ENCODE results near the gene CAMKK2. TPM values are rescaled to one million over a fixed set of nuclear protein-coding genes. Genes with fewer than 3 reads are reported as not detected.

The CAMKK2 gene
- total RNA-seq, 1 donor from 2014 or later, result 12.5 TPM

DNA sequence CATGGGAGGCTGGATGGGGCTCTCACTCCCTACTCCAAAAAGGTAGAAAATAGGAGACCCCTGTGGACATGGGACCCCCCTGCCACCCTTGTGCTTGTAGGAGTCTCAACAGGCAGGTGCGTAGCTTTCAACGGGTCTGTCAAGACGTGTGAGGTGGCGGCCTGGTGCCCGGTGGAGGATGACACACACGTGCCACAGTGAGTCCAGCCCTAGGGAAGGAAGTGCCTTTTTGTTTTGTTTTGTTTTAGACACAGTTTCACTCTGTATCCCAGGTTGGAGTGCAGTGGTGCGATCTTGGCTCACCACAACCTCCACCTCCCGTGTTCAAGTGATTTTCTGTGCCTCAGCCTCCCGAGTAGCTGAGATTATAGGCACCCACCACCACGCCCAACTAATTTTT lies 73.7 kb downstream of the CAMKK2 start:
- Histone ChIP-seq H3K9me3 (ENCODE audit: control insufficient read depth in 3 of 3, low read length in 3 of 3) (no peaks in the 10 kb centered on the region), H3K4me3 (ENCODE audit: low read length in 3 of 3) (no peak overlapping the region), H3K4me1 (ENCODE audit: control insufficient read depth in 3 of 3, insufficient read depth in 3 of 3, low read length in 3 of 3) (no peaks in the 10 kb centered on the region), H3K36me3 (ENCODE audit: control insufficient read depth in 3 of 3, insufficient read depth in 3 of 3, low read length in 3 of 3) (peaks cover 2 to 8% (median 6%) of the 10 kb centered on the region in 3 donors), H3K27me3 (ENCODE audit: control insufficient read depth in 3 of 3, insufficient read depth in 3 of 3, low read length in 3 of 3) (no peaks in the 10 kb centered on the region), H3K27ac (ENCODE audit: low read depth, low read length) (no peak overlapping the region), H3K9ac (ENCODE audit: low read depth in 1 of 3, low read length in 3 of 3) (no peak overlapping the region)

GRCh38 chr12:121219353-121219986 lies 77.0 kb downstream of the CAMKK2 start:
- Histone ChIP-seq H3K4me1 (ENCODE audit: control insufficient read depth in 3 of 3, insufficient read depth in 3 of 3, low read length in 3 of 3) (no peaks in the 10 kb centered on the region), H3K27ac (ENCODE audit: low read depth, low read length) (no peak overlapping the region), H3K27me3 (ENCODE audit: control insufficient read depth in 3 of 3, insufficient read depth in 3 of 3, low read length in 3 of 3) (no peaks in the 10 kb centered on the region), H3K9me3 (ENCODE audit: control insufficient read depth in 3 of 3, low read length in 3 of 3) (no peaks in the 10 kb centered on the region), H3K4me3 (ENCODE audit: low read length in 3 of 3) (no peak overlapping the region), H3K36me3 (ENCODE audit: control insufficient read depth in 3 of 3, insufficient read depth in 3 of 3, low read length in 3 of 3) (peaks cover 2 to 10% (median 7%) of the 10 kb centered on the region in 3 donors), H3K9ac (ENCODE audit: low read depth in 1 of 3, low read length in 3 of 3) (no peak overlapping the region)

- no peak overlapping the region for H3K27ac ChIP-seq (ENCODE audit: low read depth, low read length)
- no peak overlapping the region for H3K9ac ChIP-seq (ENCODE audit: low read depth in 1 of 3, low read length in 3 of 3)
- H3K4me3 ChIP-seq (ENCODE audit: low read length in 3 of 3), result no peak overlapping the region
- no peaks in the 10 kb centered on the region for H3K27me3 ChIP-seq (ENCODE audit: control insufficient read depth in 3 of 3, insufficient read depth in 3 of 3, low read length in 3 of 3)
- H3K36me3 ChIP-seq (ENCODE audit: control insufficient read depth in 3 of 3, insufficient read depth in 3 of 3, low read length in 3 of 3), result peaks cover 2 to 8% (median 7%) of the 10 kb centered on the region in 3 donors
- no peaks in the 10 kb centered on the region for H3K9me3 ChIP-seq (ENCODE audit: control insufficient read depth in 3 of 3, low read length in 3 of 3)
- H3K4me1 ChIP-seq (ENCODE audit: control insufficient read depth in 3 of 3, insufficient read depth in 3 of 3, low read length in 3 of 3), result no peaks in the 10 kb centered on the region
These were observed 77.7 kb downstream of the CAMKK2 start for GRCh38 chr12:121218588-121219352.

DNA sequence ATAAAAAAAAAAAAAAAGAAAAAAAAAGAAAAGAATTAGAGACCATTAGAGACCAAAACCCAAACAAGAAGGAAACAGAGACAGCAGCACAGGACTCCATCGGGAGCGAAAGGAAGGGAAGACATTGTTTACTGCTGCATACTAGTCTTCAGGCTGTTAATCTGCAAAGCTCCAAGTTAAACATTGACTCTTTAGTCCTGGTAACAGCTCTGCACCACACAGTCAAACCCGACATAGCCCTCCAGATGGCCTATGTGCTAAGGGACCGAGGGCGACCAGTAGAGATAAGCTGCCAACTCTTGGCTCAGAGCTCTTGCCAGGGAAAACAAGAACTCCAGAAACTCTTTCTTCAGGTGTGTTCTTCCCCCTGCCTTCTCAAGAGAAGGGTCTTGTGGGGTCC lies 78.7 kb downstream of the CAMKK2 start:
- no peak overlapping the region for H3K4me3 ChIP-seq (ENCODE audit: low read length in 3 of 3)
- H3K27me3 ChIP-seq (ENCODE audit: control insufficient read depth in 3 of 3, insufficient read depth in 3 of 3, low read length in 3 of 3), result no peaks in the 10 kb centered on the region
- H3K36me3 ChIP-seq (ENCODE audit: control insufficient read depth in 3 of 3, insufficient read depth in 3 of 3, low read length in 3 of 3), result peaks cover 2% of the 10 kb centered on the region in 3 donors
- H3K9me3 ChIP-seq (ENCODE audit: control insufficient read depth in 3 of 3, low read length in 3 of 3), result no peaks in the 10 kb centered on the region
- H3K27ac ChIP-seq (ENCODE audit: low read depth, low read length), result no peak overlapping the region
- H3K4me1 ChIP-seq (ENCODE audit: control insufficient read depth in 3 of 3, insufficient read depth in 3 of 3, low read length in 3 of 3), result no peaks in the 10 kb centered on the region
- H3K9ac ChIP-seq (ENCODE audit: low read depth in 1 of 3, low read length in 3 of 3), result no peak overlapping the region

DNA sequence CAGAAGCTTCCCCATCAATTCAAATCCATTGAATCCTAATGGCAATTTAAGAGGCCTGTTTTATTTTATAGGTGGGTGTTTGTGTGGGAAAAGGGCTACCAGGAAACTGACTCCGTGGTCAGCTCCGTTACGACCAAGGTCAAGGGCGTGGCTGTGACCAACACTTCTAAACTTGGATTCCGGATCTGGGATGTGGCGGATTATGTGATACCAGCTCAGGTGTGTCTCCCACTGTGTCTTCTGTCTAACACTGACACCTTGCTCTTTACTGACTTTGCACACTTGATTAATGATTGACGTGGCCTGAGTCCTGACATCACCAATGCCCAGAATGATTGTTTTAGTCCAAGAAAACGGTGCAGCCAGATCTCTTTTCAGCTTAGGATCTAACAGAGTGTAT lies 79.4 kb downstream of the CAMKK2 start:
- Histone ChIP-seq H3K27me3 (ENCODE audit: control insufficient read depth in 3 of 3, insufficient read depth in 3 of 3, low read length in 3 of 3) (no peaks in the 10 kb centered on the region), H3K4me1 (ENCODE audit: control insufficient read depth in 3 of 3, insufficient read depth in 3 of 3, low read length in 3 of 3) (no peaks in the 10 kb centered on the region), H3K36me3 (ENCODE audit: control insufficient read depth in 3 of 3, insufficient read depth in 3 of 3, low read length in 3 of 3) (peaks cover 2% of the 10 kb centered on the region in 3 donors), H3K27ac (ENCODE audit: low read depth, low read length) (no peak overlapping the region), H3K9ac (ENCODE audit: low read depth in 1 of 3, low read length in 3 of 3) (no peak overlapping the region), H3K4me3 (ENCODE audit: low read length in 3 of 3) (no peak overlapping the region), H3K9me3 (ENCODE audit: control insufficient read depth in 3 of 3, low read length in 3 of 3) (no peaks in the 10 kb centered on the region)

DNA sequence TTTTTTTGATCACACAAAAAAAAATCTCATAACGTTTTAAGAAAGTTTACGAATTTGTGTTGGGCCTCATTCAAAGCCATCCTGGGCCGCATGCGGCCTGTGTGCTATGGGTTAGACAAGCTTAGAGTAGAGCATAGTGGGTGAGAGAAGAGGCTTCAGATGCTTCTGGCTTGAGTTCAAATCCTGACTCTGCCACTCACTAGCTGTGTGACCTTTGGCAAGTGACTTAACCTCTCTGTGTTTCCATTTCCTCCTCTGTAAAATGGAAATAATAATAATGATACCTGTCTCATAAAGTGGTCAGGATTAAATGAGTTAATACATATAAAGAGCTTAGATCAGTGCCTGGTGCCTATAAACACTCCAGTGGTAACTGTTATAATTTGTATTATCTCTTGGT lies 80.4 kb downstream of the CAMKK2 start:
- Histone ChIP-seq H3K27me3 (ENCODE audit: control insufficient read depth in 3 of 3, insufficient read depth in 3 of 3, low read length in 3 of 3) (no peaks in the 10 kb centered on the region), H3K4me3 (ENCODE audit: low read length in 3 of 3) (no peak overlapping the region), H3K36me3 (ENCODE audit: control insufficient read depth in 3 of 3, insufficient read depth in 3 of 3, low read length in 3 of 3) (peaks cover 2% of the 10 kb centered on the region in 3 donors), H3K9me3 (ENCODE audit: control insufficient read depth in 3 of 3, low read length in 3 of 3) (no peaks in the 10 kb centered on the region), H3K9ac (ENCODE audit: low read depth in 1 of 3, low read length in 3 of 3) (no peak overlapping the region), H3K27ac (ENCODE audit: low read depth, low read length) (no peak overlapping the region), H3K4me1 (ENCODE audit: control insufficient read depth in 3 of 3, insufficient read depth in 3 of 3, low read length in 3 of 3) (no peaks in the 10 kb centered on the region)

DNA sequence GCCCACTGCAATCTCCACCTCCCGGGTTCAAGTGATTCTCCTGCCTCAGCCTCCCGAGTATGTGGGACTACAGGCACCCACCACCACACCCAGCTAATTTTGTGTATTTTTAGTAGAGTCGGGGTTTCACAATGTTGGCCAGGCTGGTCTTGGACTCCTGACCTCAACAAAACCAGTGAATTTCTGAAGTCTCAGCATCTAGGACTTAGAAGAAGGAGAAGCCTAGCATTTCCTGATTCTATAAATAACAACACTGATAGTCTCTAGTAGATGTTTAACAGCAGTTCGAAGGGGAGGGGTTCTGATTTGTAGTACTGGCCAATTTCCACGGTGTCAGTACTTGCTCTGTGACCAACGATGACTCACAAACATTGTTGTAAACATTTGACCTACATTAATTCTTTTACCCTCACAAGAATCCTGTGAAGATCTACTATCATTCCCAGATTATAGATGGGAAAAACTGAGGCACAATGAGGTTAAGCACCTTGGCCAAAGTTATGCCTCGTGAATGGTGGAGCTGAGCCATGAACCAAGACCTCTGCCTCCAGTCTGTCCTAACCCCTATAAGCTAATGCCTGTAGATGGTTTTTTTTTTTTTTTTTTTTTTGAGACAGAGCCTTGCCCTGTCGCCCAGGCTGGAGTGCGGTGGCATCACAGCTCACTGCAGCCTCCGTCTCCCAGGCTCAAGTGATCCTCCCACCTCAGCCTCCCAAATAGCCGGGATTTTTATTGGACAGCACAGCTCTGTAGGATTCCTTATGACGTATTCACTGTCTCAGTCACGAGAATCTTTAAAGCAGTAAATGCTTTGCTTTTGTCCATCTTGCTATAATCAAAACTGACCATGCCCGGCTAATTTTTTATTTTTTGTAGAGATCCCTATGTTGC lies 81.4 kb downstream of the CAMKK2 start:
- Histone ChIP-seq H3K27me3 (ENCODE audit: control insufficient read depth in 3 of 3, insufficient read depth in 3 of 3, low read length in 3 of 3) (no peaks in the 10 kb centered on the region), H3K27ac (ENCODE audit: low read depth, low read length) (peak overlapping the region; percentile 58), H3K36me3 (ENCODE audit: control insufficient read depth in 3 of 3, insufficient read depth in 3 of 3, low read length in 3 of 3) (peaks cover 2% of the 10 kb centered on the region in 3 donors), H3K4me3 (ENCODE audit: low read length in 3 of 3) (no peak overlapping the region), H3K9ac (ENCODE audit: low read depth in 1 of 3, low read length in 3 of 3) (no peak overlapping the region), H3K4me1 (ENCODE audit: control insufficient read depth in 3 of 3, insufficient read depth in 3 of 3, low read length in 3 of 3) (peaks cover 5 to 6% (median 6%) of the 10 kb centered on the region in 3 donors), H3K9me3 (ENCODE audit: control insufficient read depth in 3 of 3, low read length in 3 of 3) (no peaks in the 10 kb centered on the region)

- no peak overlapping the region for H3K4me3 ChIP-seq (ENCODE audit: low read length in 3 of 3)
- H3K27ac ChIP-seq (ENCODE audit: low read depth, low read length), result peak overlapping the region; percentile 58
- peaks cover 5 to 9% (median 6%) of the 10 kb centered on the region in 3 donors for H3K4me1 ChIP-seq (ENCODE audit: control insufficient read depth in 3 of 3, insufficient read depth in 3 of 3, low read length in 3 of 3)
- H3K36me3 ChIP-seq (ENCODE audit: control insufficient read depth in 3 of 3, insufficient read depth in 3 of 3, low read length in 3 of 3), result peaks cover 2% of the 10 kb centered on the region in 3 donors
- H3K9ac ChIP-seq (ENCODE audit: low read depth in 1 of 3, low read length in 3 of 3), result no peak overlapping the region
- no peaks in the 10 kb centered on the region for H3K9me3 ChIP-seq (ENCODE audit: control insufficient read depth in 3 of 3, low read length in 3 of 3)
- H3K27me3 ChIP-seq (ENCODE audit: control insufficient read depth in 3 of 3, insufficient read depth in 3 of 3, low read length in 3 of 3), result no peaks in the 10 kb centered on the region
These were observed 82.2 kb downstream of the CAMKK2 start for GRCh38 chr12:121214166-121214777.

DNA sequence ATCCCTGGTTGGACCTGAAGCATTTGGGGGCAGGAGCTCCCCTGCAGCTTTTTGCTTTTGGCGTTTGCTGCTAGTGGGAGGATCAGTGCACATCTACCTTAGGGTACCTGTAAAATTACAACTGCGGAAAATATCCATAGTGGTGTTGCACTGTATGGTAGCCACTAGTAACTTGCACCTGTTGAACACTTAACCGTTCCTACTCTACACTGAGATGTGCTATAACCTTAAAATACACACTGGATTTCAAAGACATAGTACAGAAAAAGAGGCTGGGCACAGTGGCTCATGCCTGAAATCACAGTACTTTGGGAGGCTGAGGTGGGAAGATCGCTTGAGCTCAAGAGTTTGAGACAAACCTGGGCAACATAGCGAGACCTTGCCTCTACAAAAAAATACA lies 83.6 kb downstream of the CAMKK2 start:
- Histone ChIP-seq H3K9ac (ENCODE audit: low read depth in 1 of 3, low read length in 3 of 3) (no peak overlapping the region), H3K9me3 (ENCODE audit: control insufficient read depth in 3 of 3, low read length in 3 of 3) (no peaks in the 10 kb centered on the region), H3K27me3 (ENCODE audit: control insufficient read depth in 3 of 3, insufficient read depth in 3 of 3, low read length in 3 of 3) (no peaks in the 10 kb centered on the region), H3K4me1 (ENCODE audit: control insufficient read depth in 3 of 3, insufficient read depth in 3 of 3, low read length in 3 of 3) (peaks cover 5 to 10% (median 6%) of the 10 kb centered on the region in 3 donors), H3K4me3 (ENCODE audit: low read length in 3 of 3) (no peak overlapping the region), H3K36me3 (ENCODE audit: control insufficient read depth in 3 of 3, insufficient read depth in 3 of 3, low read length in 3 of 3) (peaks cover 0 to 2% (median 2%) of the 10 kb centered on the region in 3 donors), H3K27ac (ENCODE audit: low read depth, low read length) (no peak overlapping the region)

Data from skeletal muscle tissue (tissue), 4 donors.